Measurements from ENCODE around the gene USP44. TPM values are rescaled to one million over a fixed set of nuclear protein-coding genes. Genes with fewer than 3 reads are reported as not detected.
A peak's percentile ranks its signal among the peaks of the same experiment; 100 is the strongest.

The USP44 gene
- total RNA-seq, 1 experiment from 2014 or later = 0.74 TPM

DNA sequence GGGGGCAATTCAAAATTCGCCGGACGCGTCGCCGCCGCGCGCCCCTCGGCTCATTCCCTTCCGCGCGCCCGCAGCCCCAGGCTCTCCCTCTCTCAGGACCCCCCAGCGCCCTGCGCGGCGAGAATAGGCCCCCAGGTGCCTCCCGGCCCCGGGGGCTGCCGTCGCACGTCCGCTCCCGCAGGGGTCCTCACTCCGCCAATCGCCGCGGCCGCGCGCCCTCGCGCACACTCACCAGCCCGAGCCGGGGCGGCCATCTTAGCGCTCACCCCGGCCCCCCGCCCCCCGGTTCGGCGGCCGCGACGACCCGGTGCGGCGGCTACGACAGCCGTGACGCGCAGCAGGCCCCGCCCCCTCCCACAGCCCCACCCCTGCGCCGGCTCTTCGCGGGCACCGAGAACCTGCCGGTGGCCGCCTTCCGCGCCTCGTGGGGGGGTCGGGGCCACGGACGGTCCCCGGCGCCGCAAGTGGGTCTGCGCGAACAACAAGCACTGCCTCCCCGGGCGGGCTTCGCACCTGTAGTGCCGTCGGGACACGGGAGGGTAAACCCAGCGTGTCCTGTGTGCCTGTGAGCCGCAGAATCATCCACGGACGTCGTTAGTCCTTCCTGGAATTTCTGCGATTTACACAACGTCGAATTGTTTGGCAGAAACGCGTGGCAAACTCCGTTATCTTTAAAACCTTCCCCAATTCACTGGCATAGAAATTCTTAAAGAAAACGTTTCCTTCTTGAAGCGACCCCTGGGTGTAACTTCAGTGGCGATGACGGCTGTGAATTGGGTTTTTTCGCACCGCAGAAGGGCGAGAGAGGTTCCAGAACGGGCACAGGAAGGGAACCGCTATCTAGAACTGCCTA lies 2.5 kb downstream of the USP44 start:
- DNase-seq (ENCODE audit: low read depth) = peak; percentile 45

DNA sequence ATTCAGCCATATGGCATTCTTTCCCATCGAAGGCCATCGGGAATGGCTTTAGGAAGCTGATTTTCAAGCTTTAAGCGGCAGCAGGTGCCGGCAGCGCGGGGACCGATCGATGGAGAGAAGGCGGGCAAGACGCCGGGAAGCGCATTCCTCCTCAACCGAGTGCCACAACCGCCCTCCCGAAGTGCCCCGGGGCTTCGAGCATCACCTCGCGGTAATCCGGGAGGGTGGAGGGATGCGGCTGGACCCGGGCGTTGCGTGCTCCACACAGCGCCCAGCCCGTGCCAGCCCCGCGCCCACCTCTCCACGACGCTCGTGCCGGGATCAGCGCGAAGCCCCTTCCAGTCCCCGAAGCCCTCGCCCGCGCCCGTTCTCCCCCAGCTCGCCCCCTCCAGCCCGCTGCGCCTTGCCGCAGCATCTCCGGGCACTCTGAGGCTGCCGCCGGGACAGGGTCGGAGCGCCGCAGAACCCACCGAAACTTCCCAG lies 3.2 kb downstream of the USP44 start:
- DNase-seq (ENCODE audit: low read depth) = peak; percentile 21

DNA sequence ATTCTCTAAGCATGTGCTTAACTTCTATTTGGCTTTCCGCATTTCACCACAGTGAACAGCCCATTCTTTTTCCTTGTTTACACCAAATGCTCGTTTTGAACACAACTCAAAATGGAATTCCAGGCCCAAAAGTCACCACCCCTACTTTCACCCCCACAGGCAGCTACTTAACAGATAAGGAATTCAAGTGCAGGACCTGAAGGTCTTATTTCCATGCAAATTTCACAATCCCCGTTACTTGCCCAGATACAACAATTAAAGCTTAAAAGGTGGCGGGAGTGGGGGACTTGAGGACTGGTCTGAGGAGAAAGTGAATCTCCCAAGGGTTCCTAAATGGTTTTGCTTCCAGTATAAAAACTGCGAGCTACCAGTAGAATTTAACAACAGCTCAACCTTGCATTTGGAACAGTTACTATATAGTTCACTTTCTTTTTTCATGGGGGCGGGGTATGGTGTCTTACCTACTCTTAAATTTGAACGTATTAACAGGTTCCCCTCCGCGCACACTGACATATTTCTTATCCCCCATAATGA lies 3.7 kb downstream of the USP44 start:
- no peak for DNase-seq (ENCODE audit: low read depth)

DNA sequence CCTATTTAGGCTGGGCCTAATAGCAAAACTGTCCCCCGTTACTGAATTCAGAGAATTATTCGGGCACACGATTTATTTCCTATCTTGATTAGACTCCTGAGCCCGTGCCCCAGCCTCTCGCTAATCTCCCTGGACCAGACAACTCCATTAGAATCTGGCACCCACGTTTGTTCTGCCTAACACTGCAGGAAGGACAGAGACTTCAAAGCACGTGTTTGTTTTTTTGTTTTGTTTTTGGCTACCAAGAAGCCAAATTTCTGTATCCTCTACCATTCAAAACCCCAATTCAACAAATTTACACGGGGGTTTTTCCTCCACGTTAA lies 4.8 kb downstream of the USP44 start:
- no peak for DNase-seq (ENCODE audit: low read depth)

DNA sequence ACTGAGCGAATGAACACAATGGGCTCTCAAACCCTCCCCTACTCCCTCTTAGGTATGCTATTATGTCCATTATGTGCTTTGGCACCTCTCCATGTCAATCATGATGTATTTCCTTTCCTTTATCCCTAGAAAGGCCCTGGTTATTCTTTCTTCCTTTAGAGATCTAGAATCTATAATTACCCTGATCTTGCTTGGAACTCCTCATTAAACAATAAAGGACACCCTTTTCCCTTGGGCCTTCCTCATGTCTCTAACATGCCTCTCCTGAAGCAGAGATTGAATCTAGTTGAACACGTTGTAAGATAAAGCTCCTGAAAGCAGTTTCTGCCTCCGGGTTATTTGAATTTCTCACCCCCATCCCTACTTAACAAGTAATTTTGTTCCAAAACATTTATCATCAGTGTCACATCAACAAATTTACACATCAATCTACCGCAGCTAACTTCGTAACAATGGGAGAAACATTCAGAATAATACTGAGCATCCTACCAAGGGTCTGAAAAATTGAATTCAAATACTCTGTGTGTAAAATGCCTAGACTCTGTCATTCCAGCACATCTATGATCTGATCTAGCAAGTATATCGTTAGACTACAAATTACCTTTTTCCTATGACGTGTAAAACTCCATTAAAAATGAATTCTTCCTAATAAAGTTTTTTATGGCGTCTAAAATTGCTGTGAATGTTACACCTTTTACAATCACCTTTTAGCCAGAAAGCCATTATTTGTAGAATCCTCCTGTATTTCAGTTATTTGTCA lies 5.4 kb downstream of the USP44 start:
- DNase-seq (ENCODE audit: low read depth) = no peak

DNA sequence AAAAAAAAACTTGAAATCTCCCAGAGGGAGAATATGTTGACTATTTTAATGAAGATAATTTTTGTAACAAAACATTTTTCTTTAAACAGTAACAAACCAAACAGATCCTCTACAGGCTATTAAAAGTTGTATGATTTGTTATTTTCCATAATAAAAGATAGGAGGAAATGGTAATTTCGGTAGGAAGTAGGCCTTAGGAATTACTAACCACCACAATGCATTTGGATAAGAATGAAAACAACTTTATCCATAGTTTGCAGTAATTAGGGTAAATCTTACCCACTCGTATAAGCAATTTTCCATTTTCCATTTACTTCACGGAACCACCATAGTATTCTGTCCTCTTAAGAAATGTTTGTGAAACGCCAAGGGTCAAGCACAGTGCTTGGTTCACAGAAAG lies 6.0 kb downstream of the USP44 start:
- DNase-seq (ENCODE audit: low read depth) = no peak

DNA sequence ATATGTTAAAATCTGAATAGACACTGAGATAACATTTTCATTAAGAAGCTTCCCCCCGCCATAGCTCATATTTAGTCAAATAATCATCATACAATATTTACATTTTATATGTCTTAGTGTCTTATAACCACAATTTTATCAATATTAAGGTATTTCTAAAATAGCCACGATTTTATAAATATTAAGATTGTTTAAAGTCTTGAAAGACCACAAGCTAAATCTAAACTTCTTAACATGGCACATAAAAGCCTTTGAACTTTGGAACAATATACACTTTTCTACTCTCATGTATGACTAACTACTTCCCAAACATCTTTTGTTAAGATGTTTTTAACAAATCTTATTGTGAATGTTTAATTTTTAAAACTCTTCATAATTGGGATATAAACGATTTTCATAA lies 6.5 kb downstream of the USP44 start:
- DNase-seq (ENCODE audit: low read depth) = no peak

DNA sequence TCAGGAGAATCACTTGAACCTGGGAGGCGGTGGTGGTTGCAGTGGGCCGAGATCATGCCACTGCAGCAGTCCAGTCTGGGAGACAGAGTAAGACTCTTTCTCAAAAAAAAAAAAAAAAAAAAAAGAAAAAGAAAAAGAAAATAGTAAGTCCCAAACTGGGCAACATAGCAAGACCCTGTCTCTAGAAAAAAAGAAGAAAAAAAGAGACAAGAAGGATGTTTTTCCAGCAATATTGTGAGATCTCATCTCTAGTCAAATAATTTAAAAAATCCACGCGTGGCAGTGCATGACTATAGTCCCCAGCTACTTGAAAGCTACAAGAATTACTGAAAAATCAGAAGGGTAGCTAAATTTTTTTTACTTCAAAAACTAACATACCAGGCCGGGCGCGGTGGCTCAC lies 8.0 kb downstream of the USP44 start:
- no peak for DNase-seq (ENCODE audit: low read depth)

DNA sequence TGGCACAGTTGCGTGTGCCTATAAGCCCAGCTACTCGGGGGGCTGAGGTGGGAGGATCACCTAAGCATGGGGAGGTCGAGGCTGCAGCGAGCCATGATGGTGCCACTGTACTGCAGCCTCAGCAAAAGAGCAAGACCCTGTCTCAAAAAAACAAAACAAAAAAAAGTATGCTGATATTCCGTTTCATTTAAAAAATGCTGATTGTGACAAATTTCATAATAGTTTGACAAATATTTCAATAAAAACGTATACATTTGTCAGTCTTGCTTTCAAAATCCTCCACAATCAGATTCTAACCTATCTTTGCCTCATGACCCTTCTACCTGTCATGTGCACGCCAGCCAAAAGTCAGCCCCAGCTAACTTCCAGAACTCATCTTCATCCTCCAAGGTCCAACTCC lies 9.8 kb downstream of the USP44 start:
- no peak for DNase-seq (ENCODE audit: low read depth)

DNA sequence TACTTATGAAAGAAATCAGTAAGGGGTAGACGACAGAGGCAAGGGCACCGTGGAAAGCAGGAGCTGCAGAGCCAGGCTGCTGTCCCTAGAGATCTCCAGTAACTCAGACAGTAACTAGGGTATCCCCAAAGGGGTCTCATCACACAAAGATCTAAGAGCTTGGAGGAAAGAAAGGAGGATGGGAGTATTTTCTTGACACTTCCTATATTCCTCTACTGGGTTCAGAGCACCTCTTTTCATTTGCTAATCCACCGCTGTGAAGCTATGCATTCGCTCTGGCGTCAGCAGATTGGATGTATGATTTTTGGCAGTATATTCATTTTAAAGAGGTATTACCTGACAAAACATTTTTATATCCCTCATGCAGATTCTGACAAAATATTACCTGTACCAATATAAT lies 12.6 kb downstream of the USP44 start:
- no peak for DNase-seq (ENCODE audit: low read depth)

DNA sequence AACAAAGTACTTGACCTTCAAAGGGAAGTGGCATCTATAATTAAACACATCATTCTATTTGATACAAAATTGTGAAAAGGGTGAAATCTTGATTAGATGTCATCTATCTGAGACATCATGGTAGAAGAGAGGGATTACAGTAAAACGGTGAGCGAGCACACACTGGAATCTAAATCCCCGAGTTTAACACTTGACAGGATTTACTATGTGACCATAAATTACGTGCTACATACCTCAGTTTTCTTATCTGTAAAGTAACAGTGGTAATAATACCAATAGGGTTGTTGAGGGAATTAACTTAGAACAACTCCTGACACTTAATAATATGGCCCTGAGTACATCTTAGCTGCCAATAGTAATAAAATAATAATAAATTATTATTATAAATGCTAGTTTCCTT lies 13.3 kb downstream of the USP44 start:
- DNase-seq (ENCODE audit: low read depth) = no peak

DNA sequence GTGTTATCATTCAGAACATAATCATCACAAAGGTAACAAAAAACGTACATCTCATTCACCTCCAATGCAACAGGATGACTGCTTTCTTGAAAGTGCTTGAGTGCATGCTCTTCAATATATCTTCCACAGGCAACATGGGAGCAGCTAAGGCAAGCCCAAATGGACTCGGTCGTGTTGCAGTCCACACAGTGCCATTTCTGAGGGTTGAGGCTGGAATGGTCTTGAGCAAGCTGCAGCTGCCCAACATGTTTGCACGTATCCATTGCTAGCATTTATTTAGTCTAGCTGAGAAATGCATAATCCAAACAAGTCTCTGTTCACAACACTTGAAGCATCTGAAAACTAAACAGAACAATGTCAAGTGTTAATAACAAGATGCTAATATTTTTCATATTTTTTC lies 17.3 kb downstream of the USP44 start:
- no peak for DNase-seq (ENCODE audit: low read depth)

DNA sequence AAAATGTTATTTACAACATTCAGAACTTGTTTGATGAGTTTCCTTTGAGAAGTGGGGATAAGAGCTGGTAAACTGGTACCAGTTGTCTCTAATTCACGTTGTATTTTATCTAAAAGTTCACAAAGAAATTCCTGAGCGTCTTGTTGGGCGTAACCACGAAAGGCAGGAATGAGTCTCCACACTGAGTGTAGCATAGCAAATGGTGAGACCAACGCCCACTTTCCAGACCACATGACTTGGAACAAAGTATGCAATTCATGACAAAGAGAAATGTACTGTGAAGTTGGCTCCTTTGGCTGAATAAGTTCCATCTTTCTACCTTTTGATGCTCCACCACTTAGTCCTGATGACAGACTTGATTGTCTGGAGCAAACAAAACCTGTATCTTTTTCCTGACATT lies 18.4 kb downstream of the USP44 start:
- peak; percentile 47 for DNase-seq (ENCODE audit: low read depth)

DNA sequence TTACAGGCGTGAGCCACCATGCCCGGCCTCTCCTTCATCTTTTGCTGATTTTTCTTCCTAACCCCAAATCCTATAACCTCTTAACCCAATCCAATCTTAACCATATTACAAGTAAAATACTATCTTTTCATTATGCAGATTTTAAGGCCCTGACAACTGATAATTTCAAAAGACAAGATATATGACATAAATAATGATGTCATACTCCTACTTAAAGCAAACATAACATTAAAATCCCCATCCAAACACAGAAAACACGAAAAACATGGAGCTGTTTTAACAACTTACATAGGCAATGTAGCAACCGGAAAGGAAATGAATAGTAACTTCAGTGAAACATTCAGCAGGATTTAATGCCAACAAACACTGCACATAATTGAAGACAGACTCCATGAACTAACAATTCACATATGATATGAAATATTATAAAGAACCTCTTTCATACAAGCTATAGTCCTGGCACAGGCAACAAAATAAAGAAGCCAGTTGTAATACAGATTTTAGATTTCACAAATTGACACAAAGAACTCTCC lies 21.5 kb downstream of the USP44 start:
- no peak for DNase-seq (ENCODE audit: low read depth)

DNA sequence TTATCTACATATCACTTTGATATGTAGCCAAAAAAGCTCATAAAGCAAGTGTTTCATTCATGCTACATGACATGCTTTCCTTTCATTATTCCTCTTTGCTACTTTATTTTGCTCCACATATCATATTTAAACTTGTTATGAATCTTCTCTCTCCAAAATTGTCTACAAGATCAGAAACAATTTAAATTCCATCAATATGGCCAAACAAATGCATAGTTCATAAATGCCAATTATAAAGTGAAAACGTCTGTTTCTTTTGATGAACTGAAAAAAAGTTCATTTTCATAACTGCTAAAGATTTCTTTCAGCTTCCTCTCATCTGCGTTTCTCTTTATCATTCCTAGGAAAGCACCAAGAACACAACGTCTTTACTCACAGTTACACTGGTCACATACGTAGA lies 22.8 kb downstream of the USP44 start:
- DNase-seq (ENCODE audit: low read depth) = no peak

DNA sequence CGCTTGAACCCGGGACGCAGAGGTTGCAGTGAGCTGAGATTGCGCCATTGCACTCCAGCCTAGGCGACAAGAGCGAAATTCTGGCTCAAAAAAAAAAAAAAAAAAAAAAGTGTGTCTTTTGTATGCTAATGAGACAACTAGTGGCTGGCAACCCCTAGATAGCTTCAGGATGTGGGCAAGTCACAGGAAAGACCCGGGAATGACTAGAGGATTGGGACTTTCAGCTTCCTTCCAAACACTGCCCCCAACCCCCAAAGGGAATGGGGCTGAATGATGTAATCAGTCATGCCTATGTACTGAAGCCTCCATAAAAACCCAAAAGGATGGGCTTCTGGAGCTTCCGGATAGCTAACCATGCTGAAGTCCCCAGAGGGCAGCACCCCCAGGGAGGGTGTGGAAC lies 28.6 kb downstream of the USP44 start:
- peak; percentile 13 for DNase-seq (ENCODE audit: low read depth)

DNA sequence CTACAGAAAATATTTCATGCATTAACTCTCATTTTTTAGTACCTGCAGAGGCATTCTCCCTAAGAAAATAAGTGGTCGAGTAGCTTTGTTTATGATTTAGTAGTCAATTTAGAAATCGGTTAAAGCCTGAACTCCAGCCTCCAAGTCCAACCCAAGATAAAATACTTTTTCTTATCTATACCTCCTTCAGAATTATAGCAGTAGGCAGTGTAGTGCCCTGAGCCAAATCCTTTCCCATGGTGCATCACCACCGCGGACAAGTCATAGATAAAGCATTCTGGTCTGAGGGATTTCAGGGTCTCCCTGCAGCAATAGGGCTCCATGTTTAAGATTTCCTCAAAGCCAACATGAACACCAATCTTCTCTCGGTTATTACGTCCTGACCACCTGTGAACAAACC lies 30.5 kb downstream of the USP44 start:
- DNase-seq (ENCODE audit: low read depth) = no peak

DNA sequence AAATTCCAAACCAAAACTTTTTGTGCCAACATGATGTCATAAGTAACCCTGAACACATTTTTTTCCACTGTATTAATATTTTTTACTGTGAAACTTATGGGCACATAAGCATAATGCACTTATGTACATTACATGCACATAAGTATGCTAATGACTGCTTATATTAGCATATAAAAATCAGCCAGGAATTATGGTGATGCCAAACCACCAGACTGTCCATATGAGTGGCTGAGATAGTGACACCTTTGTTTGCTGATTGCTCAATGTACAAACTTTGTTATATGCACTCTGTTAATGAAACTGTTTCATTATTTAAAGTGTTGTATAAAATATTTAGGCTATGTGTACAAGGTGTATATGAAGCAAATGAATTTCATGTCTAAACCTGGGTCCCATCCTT lies 32.3 kb downstream of the USP44 start:
- no peak for DNase-seq (ENCODE audit: low read depth)

DNA sequence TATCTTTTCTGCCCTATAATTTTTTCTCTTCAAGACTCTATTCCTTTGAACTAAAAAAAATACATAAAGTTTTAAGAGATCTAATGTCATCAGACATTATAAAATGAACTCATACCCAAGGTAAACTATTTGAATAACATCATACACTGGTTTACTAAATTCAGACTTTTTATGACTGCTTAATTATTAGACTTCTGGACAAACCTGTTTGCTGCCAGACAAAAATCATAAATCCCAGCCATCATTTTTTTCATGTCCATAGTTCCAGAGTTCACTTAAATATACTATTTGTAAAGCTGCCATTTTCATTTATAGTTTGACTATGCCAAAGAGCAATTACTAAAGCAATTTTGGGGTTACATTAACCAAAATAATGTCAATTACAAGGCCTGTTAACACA lies 34.0 kb downstream of the USP44 start:
- DNase-seq (ENCODE audit: low read depth) = no peak

DNA sequence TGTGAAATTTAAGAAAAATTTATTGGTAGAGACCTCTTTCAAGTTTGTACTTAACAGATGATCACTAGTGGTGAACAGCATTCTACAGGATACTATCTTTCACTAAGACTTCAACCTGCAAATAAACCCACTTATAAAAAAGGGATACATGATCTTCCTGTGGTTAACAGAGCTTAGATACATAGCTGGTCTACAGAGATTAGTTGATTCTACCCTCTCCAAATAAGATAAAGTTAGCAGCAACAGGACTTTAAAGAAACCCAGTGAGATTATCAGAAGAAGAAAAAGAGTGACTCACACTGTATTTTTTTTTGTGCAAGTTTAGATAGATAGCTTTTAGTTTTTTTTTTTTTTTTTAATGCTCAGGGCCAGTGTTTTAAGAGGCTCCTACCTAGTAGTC lies 34.5 kb downstream of the USP44 start:
- no peak for DNase-seq (ENCODE audit: low read depth)

DNA sequence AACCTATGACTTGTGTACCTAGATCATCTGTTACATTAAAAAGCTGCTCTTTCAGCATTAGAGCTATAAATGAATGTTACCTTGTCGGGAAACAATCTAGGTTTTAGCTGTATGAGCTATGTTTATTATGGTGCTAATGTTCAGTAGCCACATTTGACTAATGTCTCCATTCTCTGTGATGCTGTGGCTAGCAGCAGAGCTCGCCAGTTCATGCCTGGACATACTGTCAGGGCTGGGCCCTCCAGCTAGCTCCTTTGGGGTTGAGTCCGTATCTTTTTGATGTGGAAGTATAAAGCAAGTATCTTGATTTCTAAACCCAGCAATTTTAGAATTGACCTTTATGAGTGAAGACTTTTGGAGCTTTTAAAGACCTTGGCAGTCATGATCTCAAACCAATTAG lies 36.1 kb downstream of the USP44 start:
- no peak for DNase-seq (ENCODE audit: low read depth)

DNA sequence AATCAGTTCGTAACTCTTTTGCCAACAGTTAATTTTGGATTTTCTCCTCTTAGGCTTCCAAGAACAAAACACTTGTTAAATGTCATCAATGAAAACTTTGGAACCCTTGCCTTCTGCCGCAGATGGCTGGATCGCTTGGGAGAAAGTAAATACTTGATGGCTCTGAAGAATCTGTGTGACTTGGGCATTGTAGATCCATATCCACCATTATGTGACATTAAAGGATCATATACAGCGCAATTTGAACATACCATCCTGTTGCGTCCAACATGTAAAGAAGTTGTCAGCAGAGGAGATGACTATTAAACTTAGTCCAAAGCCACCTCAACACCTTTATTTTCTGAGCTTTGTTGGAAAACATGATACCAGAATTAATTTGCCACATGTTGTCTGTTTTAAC lies 37.7 kb downstream of the USP44 start:
- DNase-seq (ENCODE audit: low read depth) = no peak

DNA sequence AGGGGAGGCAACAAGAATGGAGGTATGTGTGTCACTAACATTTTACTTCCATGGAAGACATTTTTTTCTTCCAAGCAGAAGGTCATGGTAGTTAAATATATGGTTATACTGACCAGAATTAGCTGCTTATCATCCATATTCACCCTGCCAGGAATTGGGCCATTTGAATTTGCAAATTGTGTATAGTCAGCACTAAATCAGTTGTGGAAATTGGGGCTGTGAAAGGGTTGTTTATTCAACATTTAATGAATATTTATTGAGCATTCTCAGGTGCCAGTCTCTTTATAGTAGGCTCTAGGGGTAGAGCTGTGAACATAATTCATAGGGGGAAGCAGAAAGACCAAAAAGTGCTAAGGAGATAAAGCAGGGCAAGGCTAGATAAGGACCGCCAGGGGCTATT lies 39.3 kb downstream of the USP44 start:
- no peak for DNase-seq (ENCODE audit: low read depth)

Measured in Daoy (cell line).